NB4 (cell line): ENCODE data around the gene PCDHGA1.

Experiments used
- MAX ChIP-seq: IDR thresholded peaks from 2 replicates; pipeline ENCODE4 v1.6.1; 2011; ENCODE audit warnings: low read depth, low read length
- MYC ChIP-seq: IDR thresholded peaks from 2 replicates; pipeline ENCODE4 v1.6.1; 2011; ENCODE audit warnings: low read depth, low read length
- POLR2A ChIP-seq: IDR thresholded peaks from 2 replicates; pipeline ENCODE4 v1.6.1; 2011; ENCODE audit warnings: mild to moderate bottlenecking; ENCODE audit not compliant: insufficient read length; ENCODE audit errors: extremely low read depth
- TF ChIP-seq, protein P1 (sequence below): IDR thresholded peaks from one replicate; pipeline ENCODE4 v1.5.1; 2012; ENCODE audit warnings: low read depth, low read length

DNA sequence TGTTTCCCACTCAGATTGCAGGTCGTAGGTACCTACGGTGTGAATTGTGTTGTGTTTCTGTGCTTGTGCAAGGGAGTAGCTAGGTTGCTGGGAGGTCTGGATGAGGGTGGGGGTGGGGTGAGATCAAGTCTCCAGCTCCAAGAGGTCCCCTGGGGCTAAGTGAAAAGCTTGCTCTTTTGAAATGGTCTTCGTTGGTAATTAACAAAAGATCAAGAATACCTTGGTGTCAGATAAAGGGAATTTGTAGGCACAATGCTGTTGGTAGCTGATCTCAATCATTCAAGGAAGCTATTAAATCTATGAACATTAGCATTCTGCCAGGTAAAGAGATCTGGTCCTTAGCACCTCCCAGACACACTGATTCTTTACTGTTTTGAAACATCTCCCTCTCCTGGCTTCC, 153.6 kb downstream of the PCDHGA1 start:
- TF ChIP-seq, protein P1, sequence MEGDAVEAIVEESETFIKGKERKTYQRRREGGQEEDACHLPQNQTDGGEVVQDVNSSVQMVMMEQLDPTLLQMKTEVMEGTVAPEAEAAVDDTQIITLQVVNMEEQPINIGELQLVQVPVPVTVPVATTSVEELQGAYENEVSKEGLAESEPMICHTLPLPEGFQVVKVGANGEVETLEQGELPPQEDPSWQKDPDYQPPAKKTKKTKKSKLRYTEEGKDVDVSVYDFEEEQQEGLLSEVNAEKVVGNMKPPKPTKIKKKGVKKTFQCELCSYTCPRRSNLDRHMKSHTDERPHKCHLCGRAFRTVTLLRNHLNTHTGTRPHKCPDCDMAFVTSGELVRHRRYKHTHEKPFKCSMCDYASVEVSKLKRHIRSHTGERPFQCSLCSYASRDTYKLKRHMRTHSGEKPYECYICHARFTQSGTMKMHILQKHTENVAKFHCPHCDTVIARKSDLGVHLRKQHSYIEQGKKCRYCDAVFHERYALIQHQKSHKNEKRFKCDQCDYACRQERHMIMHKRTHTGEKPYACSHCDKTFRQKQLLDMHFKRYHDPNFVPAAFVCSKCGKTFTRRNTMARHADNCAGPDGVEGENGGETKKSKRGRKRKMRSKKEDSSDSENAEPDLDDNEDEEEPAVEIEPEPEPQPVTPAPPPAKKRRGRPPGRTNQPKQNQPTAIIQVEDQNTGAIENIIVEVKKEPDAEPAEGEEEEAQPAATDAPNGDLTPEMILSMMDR = no peak
- TF ChIP-seq POLR2A (no peak), MAX (no peak), MYC (no peak)
